ENCODE data around the gene CHMP3. TPM values are rescaled to one million over a fixed set of nuclear protein-coding genes. Genes with fewer than 3 reads are reported as not detected.

Gene CHMP3
- polyA plus RNA-seq, 3 donors = 45.4 to 115 (median 99.4) TPM

- Mint-ChIP-seq H3K4me1 (no peaks in the 10 kb centered on the region), H3K27me3 (ENCODE audit: low read depth in 3 of 3) (no peaks in the 10 kb centered on the region), H3K4me3 (no peak overlapping the region), H3K9me3 (no peaks in the 10 kb centered on the region), H3K36me3 (peaks cover 89 to 94% of the 10 kb centered on the region in 2 donors), H3K27ac (peak overlapping the region in 1 of 7 donors; percentile 29)
- Histone ChIP-seq H3K27ac (ENCODE audit: low read depth in 1 of 2, low read length in 2 of 2) (no peak overlapping the region), H3K4me1 (ENCODE audit: control insufficient read depth in 1 of 2, insufficient read depth in 2 of 2, low read length in 2 of 2) (no peaks in the 10 kb centered on the region), H3K79me2 (ENCODE audit: insufficient read depth, low read length) (no peaks in the 10 kb centered on the region), H3K9ac (ENCODE audit: insufficient read depth, low read length, poor library complexity, severe bottlenecking) (no peak overlapping the region), H3K27me3 (ENCODE audit: control insufficient read depth in 2 of 2, insufficient read depth in 2 of 2, low read length in 2 of 2) (no peaks in the 10 kb centered on the region), H2AFZ (ENCODE audit: insufficient read depth, low read depth, low read length, poor library complexity, severe bottlenecking) (no peak overlapping the region), H3K4me2 (replicated peaks; ENCODE audit: extremely low read depth, low read length, poor library complexity, severe bottlenecking) (no peak overlapping the region), H3K9me3 (replicated peaks in 1 of 2; ENCODE audit: control insufficient read depth in 1 of 2, insufficient read depth in 1 of 2, low read length in 2 of 2) (no peaks in the 10 kb centered on the region), H3K4me3 (replicated peaks in 1 of 3; ENCODE audit: low read depth in 2 of 3, low read length in 3 of 3) (no peak overlapping the region), H4K20me1 (ENCODE audit: insufficient read depth, low read length) (no peaks in the 10 kb centered on the region), H3K36me3 (replicated peaks in 1 of 2; ENCODE audit: control insufficient read depth in 1 of 2, insufficient read depth in 2 of 2, low read length in 2 of 2) (peaks cover 90 to 99% of the 10 kb centered on the region in 2 donors)
- no peak for DNase-seq
- intact Hi-C loops (cut with micrococcal nuclease) = no loop called here
- WGBS (ENCODE audit: insufficient coverage) = 89% methylated on average over 1 of the region's 3 CpGs
- no peak for TF ChIP-seq CTCF (IDR thresholded peaks at IDR 0.05)
Measured at GRCh38 chr2:86476918-86477317, 86.3 kb downstream of the CHMP3 start.

- intact Hi-C loops (cut with micrococcal nuclease) = no loop called here
- no peak for DNase-seq
- no peaks in the 10 kb centered on the region for H3K27me3 Mint-ChIP-seq (ENCODE audit: low read depth in 3 of 3)
- H3K9me3 Mint-ChIP-seq = no peaks in the 10 kb centered on the region
- Histone ChIP-seq H3K4me2 (replicated peaks; ENCODE audit: extremely low read depth, low read length, poor library complexity, severe bottlenecking) (no peak overlapping the region), H3K9ac (ENCODE audit: insufficient read depth, low read length, poor library complexity, severe bottlenecking) (no peak overlapping the region), H3K9me3 (replicated peaks in 1 of 2; ENCODE audit: control insufficient read depth in 1 of 2, insufficient read depth in 1 of 2, low read length in 2 of 2) (no peaks in the 10 kb centered on the region), H3K27ac (ENCODE audit: low read depth in 1 of 2, low read length in 2 of 2) (no peak overlapping the region), H3K79me2 (ENCODE audit: insufficient read depth, low read length) (no peaks in the 10 kb centered on the region), H3K4me3 (replicated peaks in 1 of 3; ENCODE audit: low read depth in 2 of 3, low read length in 3 of 3) (no peak overlapping the region), H3K36me3 (replicated peaks in 1 of 2; ENCODE audit: control insufficient read depth in 1 of 2, insufficient read depth in 2 of 2, low read length in 2 of 2) (peaks cover 89 to 98% of the 10 kb centered on the region in 2 donors), H3K4me1 (ENCODE audit: control insufficient read depth in 1 of 2, insufficient read depth in 2 of 2, low read length in 2 of 2) (no peaks in the 10 kb centered on the region), H3K27me3 (ENCODE audit: control insufficient read depth in 2 of 2, insufficient read depth in 2 of 2, low read length in 2 of 2) (no peaks in the 10 kb centered on the region), H4K20me1 (ENCODE audit: insufficient read depth, low read length) (no peaks in the 10 kb centered on the region), H2AFZ (ENCODE audit: insufficient read depth, low read depth, low read length, poor library complexity, severe bottlenecking) (no peak overlapping the region)
- no peak overlapping the region for H3K27ac Mint-ChIP-seq
- H3K4me1 Mint-ChIP-seq = no peaks in the 10 kb centered on the region
- no peak for TF ChIP-seq CTCF (IDR thresholded peaks at IDR 0.05)
- peaks cover 89 to 92% of the 10 kb centered on the region in 2 donors for H3K36me3 Mint-ChIP-seq
- H3K4me3 Mint-ChIP-seq = no peak overlapping the region
Measured at GRCh38 chr2:86476092-86476491, 87.2 kb downstream of the CHMP3 start.

All from CD14-positive monocyte (primary cell).